Measurements from ENCODE around the gene VSIG4.
"Not testable (repeated sequence)": the region's sequence is repeated elsewhere in the genome, so short reads cannot be mapped to it uniquely, and the experiment has no call there.

VSIG4 gene

DNA sequence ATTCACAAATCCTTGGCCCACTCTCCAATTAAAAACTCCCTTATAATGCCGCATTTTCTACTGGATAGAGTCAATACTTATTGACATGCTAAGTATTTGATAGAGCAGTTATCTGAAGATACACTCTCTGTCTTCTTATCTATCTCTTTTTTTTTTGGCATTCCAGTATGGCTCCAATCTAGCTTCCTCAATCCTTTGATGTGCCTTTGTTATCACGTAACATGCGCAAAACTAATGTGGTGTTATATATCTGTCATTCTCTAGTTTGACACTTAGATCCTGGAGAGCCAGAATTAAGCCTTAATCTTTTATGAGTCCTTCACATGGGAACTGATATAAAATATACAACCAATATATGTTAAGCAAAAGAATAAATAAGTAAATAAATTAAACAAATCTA lies 54.7 kb downstream of the VSIG4 start:
- TF ChIP-seq, protein P1, sequence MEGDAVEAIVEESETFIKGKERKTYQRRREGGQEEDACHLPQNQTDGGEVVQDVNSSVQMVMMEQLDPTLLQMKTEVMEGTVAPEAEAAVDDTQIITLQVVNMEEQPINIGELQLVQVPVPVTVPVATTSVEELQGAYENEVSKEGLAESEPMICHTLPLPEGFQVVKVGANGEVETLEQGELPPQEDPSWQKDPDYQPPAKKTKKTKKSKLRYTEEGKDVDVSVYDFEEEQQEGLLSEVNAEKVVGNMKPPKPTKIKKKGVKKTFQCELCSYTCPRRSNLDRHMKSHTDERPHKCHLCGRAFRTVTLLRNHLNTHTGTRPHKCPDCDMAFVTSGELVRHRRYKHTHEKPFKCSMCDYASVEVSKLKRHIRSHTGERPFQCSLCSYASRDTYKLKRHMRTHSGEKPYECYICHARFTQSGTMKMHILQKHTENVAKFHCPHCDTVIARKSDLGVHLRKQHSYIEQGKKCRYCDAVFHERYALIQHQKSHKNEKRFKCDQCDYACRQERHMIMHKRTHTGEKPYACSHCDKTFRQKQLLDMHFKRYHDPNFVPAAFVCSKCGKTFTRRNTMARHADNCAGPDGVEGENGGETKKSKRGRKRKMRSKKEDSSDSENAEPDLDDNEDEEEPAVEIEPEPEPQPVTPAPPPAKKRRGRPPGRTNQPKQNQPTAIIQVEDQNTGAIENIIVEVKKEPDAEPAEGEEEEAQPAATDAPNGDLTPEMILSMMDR (IDR thresholded peaks at IDR 0.05; ENCODE audit: borderline replicate concordance, insufficient read depth, low read depth, low read length), result no peak
- no peak overlapping the region for H3K4me3 ChIP-seq (ENCODE audit: low read depth, low read length)

DNA sequence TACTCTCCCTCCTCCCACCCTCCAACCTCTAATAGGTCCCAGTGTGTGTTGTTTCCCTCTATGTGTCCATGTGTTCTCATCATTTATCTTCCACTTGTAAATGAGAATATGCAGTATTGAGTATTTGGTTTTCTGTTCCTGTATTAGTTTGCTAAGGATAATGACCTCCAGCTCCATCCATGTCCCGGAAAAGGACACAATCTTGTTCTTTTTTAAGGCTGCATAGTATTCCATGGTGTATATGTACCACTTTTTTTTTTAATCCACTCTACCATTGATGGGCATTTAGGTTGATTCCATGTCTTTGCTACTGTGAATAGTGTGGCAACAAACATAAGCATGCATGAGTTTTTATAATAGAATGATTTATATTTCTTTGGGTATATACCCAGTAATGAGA lies 62.7 kb downstream of the VSIG4 start:
- H3K4me3 ChIP-seq (ENCODE audit: low read depth, low read length), result not testable (repeated sequence)

DNA sequence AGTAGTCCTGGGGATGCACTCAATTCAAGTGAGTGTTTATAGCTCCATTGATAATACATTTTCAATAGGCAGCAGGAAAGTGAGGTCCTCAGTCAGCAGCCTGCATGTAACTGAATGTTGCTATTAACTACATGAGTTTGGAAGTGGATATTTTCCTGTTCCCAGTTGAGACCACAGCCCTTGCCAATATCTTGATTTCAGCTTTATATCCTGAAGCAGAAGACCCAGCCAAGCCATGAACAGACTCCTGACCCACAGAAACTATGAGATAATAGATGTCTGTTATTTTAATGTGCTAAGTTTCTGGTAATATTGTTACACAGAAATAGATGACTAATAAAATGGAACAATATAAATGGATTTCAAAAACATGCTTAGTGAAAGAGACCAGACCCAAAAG lies 63.7 kb downstream of the VSIG4 start:
- H3K4me3 ChIP-seq (ENCODE audit: low read depth, low read length), result no peak overlapping the region
- TF ChIP-seq, protein P1 (IDR thresholded peaks at IDR 0.05; ENCODE audit: borderline replicate concordance, insufficient read depth, low read depth, low read length), result no peak

DNA sequence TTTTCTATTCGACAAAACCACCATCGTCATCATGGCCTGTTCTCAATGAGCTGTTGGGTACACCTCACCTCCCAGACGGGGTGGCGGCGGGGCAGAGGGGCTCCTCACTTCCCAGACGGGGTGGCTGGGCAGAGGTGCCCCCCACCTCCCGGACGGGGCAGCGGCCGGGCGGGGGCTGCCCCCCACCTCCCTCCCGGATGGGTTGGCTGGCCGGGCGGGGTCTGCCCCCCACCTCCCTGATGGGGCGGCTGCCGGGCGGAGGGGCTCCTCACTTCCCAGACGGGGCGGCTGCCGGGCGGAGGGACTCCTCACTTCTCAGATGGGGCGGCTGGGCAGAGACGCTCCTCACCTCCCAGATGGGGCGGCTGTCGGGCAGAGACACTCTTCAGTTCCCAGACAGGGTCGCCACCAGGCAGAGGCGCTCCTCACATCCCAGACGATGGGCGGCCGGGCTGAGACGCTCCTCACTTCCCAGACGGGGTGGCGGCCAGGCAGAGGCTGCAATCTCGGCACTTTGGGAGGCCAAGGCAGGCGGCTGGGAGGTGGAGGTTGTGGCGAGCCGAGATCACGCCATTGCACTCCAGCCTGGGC lies 64.6 kb downstream of the VSIG4 start:
- H3K4me3 ChIP-seq (ENCODE audit: low read depth, low read length), result not testable (repeated sequence)
